GM12865 (cell line): ENCODE measurements around the gene ZBTB45.
"Not testable (repeated sequence)": the region's sequence is repeated elsewhere in the genome, so short reads cannot be mapped to it uniquely, and the experiment has no call there.

Source experiments
- DNase-seq: peaks from one replicate; pipeline ENCODE4 v3.0.0; 2010; ENCODE audit warnings: low read depth
- H3K4me3 ChIP-seq: 2 replicates; pipeline ENCODE4 v1.5.1; 2011; ENCODE audit warnings: mild to moderate bottlenecking, low read depth, low read length, control low read depth
- CTCF ChIP-seq: IDR thresholded peaks from 2 replicates; pipeline ENCODE4 v1.5.1; 2011; ENCODE audit warnings: low read length, control low read depth, low read depth, inconsistent platforms; ENCODE audit not compliant: insufficient read depth; ENCODE audit errors: missing control alignments

Gene ZBTB45

GRCh38 chr19:58513213-58513693 lies 6.4 kb downstream of the ZBTB45 start:
- DNase-seq: no peak
- peak overlapping the region; percentile 28 for H3K4me3 ChIP-seq
- no peak for TF ChIP-seq CTCF

- H3K4me3 ChIP-seq: no peak within 1 kb of the TSS
- TF ChIP-seq CTCF: no peak
- peak; percentile 6 for DNase-seq
These were observed 8.0 kb downstream of the ZBTB45 start, which contains the start of gene SLC27A5 for GRCh38 chr19:58511353-58512208. Gene SLC27A5, minus strand, starts transcription at chr19:58511992. Its CDS starts 37 bp downstream, at chr19:58511955.

- no peak overlapping the region for H3K4me3 ChIP-seq
- no peak for DNase-seq
- no peak for TF ChIP-seq CTCF
These were observed 9.3 kb downstream of the ZBTB45 start for GRCh38 chr19:58510084-58510862.

GRCh38 chr19:58509731-58510083 lies 9.9 kb downstream of the ZBTB45 start:
- peak; percentile 25 for DNase-seq
- no peak overlapping the region for H3K4me3 ChIP-seq
- no peak for TF ChIP-seq CTCF

- H3K4me3 ChIP-seq, DNase-seq: not testable (repeated sequence)
These were observed 11.9 kb downstream of the ZBTB45 start for GRCh38 chr19:58507602-58508223.

GRCh38 chr19:58500242-58500641 lies 19.4 kb downstream of the ZBTB45 start:
- H3K4me3 ChIP-seq: no peak overlapping the region; the same call in 1 of the 2 replicates
- no peak for DNase-seq
- no peak for TF ChIP-seq CTCF
